ENCODE results near the gene PHF21B.
"Not testable (repeated sequence)": the region's sequence is repeated elsewhere in the genome, so short reads cannot be mapped to it uniquely, and the experiment has no call there.

PHF21B gene

GRCh38 chr22:44988671-44989070, 21.1 kb downstream of the PHF21B start:
- DNase-seq: no peak

- no peak for DNase-seq
Observed at GRCh38 chr22:44986926-44987325, 22.9 kb downstream of the PHF21B start.

- DNase-seq: no peak
Observed at GRCh38 chr22:44985906-44986527, 23.8 kb downstream of the PHF21B start.

GRCh38 chr22:44983878-44984482, 25.8 kb downstream of the PHF21B start:
- no peak for DNase-seq

DNA sequence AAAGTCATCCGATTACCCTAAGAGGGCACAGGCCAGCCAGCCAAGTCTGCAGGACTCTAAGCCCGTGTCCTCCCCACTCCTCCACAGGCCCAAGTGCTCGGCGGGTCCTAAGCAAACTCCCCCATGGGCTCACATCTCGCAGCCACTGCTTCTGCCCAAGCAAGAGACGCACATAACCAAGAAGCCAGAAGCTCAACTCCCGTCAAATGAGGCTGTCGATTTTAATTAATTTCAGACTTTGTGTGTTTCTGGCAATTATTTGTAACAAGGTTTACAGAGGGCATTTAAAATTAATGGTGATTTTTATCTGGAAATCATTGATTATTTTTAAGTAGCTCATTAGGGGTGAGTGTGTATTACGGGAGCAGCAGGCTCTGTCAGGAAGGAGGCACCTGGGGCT, 27.4 kb downstream of the PHF21B start:
- no peak for DNase-seq

GRCh38 chr22:44981857-44982256, 27.9 kb downstream of the PHF21B start:
- DNase-seq: no peak

DNA sequence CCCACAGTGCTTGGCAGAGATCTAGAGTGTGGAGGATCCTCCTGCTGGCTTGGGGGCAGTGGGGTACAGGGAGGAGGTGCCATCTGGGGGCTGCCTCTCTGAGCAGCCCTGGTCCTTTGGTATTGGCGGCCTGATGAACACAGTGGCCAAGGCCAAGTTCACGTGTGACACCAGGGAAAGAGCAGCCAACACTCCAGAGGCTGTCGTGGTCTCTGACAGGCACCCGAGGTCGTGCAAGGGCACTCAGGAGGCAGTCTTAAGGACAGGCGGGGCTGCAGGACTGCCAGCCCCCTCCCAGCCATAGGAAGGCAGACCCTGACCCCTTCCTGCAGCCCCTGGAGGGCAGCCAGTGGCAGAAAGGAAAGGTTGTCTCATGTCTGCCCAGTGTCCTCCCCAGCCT, 30.7 kb downstream of the PHF21B start:
- no peak for DNase-seq

DNA sequence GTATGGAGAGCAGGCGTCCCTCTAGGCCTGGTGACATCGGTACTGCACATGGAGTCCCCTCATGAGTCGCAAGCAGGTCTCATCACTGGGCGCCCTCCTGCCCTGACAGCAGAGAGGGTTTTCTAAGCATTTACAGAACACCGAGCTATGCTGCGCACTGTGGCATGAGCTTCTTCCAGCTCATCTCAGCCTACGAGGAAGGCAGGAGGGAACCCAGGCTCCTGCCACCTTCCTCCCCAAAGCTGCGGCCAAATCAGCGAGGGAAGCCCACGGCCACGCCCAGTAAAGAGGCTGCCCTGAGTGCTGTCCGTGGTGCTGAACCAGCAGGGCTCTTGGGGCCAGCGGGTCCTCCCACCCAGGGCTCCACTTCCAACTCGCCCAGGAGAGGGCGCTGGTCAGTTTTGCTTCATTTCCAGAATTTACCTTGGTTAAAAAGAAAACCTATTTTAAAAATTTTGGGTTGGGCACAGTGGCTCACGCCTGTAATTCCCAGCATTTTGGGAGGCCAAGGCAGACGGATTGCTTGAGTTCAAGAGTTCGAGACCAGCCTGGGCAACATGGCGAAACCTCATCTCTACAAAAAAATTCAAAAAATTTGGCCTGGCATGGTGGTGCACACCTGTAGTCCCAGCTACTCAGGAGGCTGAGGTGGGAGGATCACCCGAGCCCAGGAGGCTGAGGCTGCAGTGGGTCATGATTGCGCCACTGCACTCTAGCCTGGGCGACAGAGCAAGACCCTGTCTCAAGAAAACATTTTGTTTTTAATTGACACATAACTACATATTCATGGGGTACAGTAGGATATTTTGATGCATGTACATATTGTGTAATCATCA, 34.2 kb downstream of the PHF21B start:
- DNase-seq: peak; percentile 61

DNA sequence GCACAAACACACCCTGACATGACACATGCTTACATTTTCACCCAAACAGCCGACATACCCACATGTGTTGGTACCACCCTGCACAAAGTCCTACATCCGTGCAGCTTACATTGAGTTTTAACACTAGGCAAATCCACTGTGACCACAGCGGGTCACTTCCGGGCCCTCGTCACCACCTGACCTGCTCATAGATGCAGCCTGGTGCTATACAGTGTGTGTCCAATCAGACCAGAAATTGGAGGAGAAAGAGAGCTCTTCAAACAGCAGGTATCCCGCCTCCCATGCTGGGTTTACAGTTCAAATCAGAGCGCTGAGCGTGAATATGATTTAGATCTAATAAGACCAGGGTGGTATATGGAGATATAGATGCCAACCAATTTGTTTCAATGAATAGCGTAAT, 35.4 kb downstream of the PHF21B start:
- no peak for DNase-seq

GRCh38 chr22:44973829-44974228, 36.0 kb downstream of the PHF21B start:
- DNase-seq: no peak

DNA sequence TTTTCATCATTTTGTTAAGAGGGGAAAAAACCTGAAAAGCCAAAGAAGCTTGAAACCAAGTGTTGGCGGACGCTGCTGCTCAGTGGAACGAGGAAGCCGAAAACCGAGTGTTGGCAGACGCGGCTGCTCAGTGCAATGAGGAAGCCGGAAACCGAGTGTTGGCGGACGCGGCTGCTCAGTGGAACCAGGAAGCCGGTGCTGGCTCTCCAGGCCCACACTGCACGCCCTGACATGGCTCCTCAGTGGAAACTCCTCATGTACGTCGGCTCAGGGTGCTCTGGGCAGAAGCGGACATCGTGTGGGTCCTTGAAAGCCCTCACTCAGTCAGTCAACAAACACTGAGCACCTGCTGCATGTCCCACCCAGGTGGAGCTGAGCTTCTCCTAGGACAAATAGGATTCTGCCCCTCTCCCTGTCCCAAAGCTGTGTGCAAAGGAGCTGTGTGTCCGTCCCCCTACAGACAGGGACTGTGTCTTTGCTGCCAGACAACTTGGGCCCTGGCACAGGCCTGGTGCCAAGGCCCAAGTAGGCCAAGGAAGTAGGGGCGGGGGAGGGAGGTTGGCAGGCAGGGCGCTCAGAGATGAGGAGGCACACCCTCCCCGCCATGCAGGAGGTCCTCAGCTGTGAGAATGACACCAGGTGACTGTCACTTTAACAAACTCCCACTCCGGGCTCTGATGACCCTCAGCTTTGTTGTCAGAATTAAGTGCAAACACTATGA, 37.3 kb downstream of the PHF21B start:
- peak; percentile 53 for DNase-seq

GRCh38 chr22:44971651-44972362, 38.0 kb downstream of the PHF21B start:
- no peak for DNase-seq

DNA sequence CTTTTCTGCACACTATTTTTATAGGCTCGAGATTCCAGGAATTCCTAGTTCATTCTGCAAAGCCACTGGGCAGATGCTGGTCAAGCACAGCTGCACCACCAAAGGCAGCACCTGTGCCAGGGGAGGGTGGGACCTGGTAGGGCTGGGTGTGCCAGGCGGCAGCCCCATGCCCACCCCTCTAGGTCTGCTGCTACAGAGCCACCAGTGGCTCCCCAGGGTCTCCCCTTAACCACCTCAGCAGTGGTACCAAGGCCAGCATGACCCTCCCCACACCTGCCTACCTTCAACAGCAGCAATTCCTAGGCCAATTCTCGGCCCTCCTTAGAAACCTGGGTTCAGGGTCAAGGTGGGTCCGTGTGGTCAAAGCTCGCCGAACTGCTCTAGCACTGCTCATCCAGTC, 39.5 kb downstream of the PHF21B start:
- no peak for DNase-seq

GRCh38 chr22:44969817-44970216, 40.0 kb downstream of the PHF21B start:
- no peak for DNase-seq

DNA sequence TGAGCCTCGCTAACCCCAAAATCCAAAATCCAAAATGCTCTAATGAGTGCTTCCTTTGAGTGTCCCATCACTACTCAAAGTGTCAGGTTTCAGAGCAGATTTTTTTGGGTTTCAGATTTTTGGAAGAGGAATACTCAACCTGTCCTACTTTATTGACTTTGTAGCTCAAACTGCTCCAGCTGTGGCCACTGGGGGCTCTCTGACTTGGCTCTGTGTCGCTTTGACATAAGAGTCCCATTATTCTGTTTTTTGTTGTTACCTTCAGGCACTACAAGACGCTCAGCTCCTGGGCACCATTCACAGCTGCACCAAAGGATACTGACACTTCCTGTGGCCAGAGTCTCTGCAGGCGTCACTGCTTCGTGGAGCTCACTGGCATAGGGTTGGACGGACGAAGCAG, 41.1 kb downstream of the PHF21B start:
- DNase-seq: peak; percentile 11

DNA sequence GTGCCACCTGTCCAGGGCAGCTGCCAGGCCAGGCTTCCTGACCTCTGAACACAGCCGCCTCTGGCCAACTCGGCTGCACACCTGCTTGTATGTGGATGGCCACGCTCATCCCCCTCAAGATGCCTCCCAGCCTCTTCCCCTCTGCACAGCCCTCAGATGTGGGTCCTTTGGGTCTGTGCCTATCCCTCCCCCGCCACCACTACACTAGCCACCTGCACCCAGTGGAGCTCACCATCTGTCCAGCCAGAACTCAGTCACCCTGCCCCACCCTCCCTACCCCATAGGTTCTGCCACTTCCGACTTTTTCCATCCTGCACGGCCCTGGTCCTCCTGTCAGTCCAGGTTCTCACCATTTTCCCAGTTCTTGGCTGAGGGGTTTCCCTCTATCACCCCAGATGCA, 44.6 kb downstream of the PHF21B start:
- peak; percentile 54 for DNase-seq

GRCh38 chr22:44964722-44965078, 45.1 kb downstream of the PHF21B start:
- DNase-seq: no peak

- no peak for DNase-seq
Observed at GRCh38 chr22:44963832-44964721, 45.7 kb downstream of the PHF21B start.

GRCh38 chr22:44962741-44963454, 46.9 kb downstream of the PHF21B start:
- no peak for DNase-seq

GRCh38 chr22:44961682-44962081, 48.1 kb downstream of the PHF21B start:
- not testable (repeated sequence) for DNase-seq
